D721Med (cell line): Measurements from ENCODE around the gene ERCC4.

Source experiments
- DNase-seq: peaks from one replicate; pipeline ENCODE4 v3.0.0; 2011; ENCODE audit warnings: low spot score; ENCODE audit not compliant: insufficient read length
- FAIRE-seq: peaks from 2 replicates; lab custom pipeline; 2011; peaks lifted over from hg19 to GRCh38; lab: Jason Lieb, UNC
- CTCF ChIP-seq: IDR thresholded peaks from 2 replicates; pipeline ENCODE4 v1.5.1; 2012; ENCODE audit warnings: mild to moderate bottlenecking, control low read depth; ENCODE audit not compliant: insufficient read depth; ENCODE audit errors: missing control alignments

ERCC4 gene

DNA sequence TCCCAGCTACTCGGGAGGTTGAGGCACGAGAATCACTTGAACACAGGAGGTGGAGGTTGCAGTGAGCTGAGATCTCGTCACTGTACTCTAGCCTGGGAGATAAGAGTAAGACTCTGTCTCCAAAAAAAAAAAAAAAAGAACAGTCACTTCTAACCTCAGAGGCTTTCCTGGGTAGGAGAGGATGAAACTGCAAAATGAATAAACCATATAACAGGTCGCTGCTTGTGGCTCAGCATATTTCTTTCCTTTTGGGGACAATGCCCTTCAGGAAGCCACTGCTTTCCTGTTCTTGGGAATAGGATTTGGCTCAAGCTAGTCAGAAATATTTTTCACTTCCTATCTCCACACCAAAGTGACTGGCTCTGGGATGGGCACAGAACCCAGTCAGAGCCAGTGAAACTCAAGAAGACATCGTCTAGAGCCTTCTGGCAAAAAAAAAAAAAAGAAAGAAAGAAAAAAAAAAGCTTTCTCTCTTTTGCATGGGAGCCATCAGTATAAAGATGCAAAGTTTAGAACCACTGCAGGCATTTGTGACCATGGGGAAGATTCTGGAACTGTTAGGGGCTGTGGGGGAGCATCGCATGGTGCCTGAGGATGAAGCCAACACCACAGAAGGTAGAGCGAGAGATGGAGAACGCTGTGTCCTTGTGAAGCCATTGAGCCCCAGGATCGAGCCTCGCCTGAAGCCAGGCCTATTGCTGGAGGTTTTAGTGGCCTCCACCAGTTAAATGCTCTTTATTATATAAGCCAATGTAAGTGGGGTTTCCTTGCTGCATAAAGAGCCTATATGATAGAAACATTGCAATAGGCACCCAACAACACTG is 79.3 kb downstream of the ERCC4 start:
- FAIRE-seq (no peak), DNase-seq (no peak)
- TF ChIP-seq CTCF: no peak

DNA sequence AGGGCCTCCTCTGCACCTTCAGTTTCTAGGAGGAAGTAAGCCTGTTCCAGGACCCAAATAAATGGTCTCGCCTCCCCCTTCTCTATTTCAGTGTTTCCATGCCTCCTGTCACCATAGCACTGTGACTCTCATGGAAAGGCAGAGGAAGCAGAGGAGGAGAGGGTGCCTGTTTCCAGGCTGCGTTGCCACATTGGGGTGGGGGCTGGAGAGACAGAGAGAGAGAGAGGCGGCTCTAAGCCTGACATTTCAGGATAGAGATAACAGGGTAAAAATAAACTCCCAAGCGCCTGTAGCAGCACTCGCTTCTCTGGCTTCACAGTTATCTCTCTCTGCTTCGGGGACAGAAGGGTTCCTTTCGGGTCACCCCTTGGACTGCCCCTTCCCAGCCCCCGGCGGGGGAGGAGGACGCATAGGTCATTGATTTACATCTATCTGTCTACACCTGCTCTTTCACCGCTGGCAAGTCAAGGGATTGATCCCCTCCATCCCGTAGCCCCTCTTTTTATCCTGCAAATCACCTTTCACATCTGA is 80.0 kb downstream of the ERCC4 start:
- DNase-seq (no peak), FAIRE-seq (no peak)
- TF ChIP-seq CTCF: no peak

- FAIRE-seq (no peak), DNase-seq (no peak)
- TF ChIP-seq CTCF: no peak
These were observed 81.6 kb downstream of the ERCC4 start for GRCh38 chr16:14001521-14001920.
